ENCODE measurements around the gene PGLYRP4. TPM values are rescaled to one million over a fixed set of nuclear protein-coding genes. Genes with fewer than 3 reads are reported as not detected.

The PGLYRP4 gene
- total RNA-seq, 1 experiment from 2014 or later, result not detected

DNA sequence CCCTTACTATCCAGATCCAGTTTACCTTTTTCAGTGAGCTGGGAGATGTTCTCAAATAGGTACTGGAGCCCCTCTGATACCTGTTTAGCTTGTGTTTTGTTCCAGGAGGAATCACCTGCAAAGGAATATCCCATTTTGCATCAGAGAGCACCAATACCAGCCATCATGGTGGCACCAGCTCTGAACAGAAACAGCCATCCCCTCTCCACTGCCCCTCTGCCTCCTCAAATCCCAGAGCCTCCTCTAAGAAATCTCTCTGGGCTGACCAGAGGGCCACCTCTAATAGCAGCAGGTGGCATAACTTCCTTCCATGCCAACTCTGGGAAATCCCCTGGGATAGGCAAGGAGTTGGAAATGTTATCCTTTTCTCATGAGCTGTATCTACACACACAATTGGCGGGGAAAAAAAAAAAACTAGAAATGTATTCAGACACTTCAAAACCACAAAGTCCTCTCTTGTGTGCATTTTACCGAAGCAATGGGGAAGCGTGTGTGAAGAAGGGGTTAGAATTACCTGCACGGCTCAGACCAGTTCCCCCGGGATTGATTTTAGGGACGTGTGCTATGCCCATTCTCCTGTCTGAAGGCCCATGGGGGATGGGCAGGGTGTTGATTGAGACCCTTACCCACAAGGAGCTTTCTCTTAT, 2.4 kb downstream of the PGLYRP4 start:
- no peaks in the 10 kb centered on the region for H3F3A ChIP-seq (ENCODE audit: insufficient read depth, low read depth)
- H3K9me2 ChIP-seq (ENCODE audit: insufficient read depth), result no peaks in the 10 kb centered on the region
- H3K9me3 ChIP-seq (ENCODE audit: insufficient read depth, low read depth), result no peaks in the 10 kb centered on the region
- intact Hi-C loops (cut with micrococcal nuclease; ENCODE audit: unreplicated experiment), result no loop called here
- H4K20me1 ChIP-seq (ENCODE audit: insufficient read depth), result no peaks in the 10 kb centered on the region
- H3K4me2 ChIP-seq, result no peak overlapping the region
- H2AFZ ChIP-seq, result no peak overlapping the region
- no peaks in the 10 kb centered on the region for H3K79me2 ChIP-seq (ENCODE audit: low read depth)
- ChIA-PET POLR2A (ENCODE audit: unreplicated experiment) (no interaction called here), CTCF (no interaction called here)
- TF ChIP-seq EZH2 (IDR thresholded peaks at IDR 0.05; ENCODE audit: low read depth), result no peak
- TF ChIP-seq, protein P1, sequence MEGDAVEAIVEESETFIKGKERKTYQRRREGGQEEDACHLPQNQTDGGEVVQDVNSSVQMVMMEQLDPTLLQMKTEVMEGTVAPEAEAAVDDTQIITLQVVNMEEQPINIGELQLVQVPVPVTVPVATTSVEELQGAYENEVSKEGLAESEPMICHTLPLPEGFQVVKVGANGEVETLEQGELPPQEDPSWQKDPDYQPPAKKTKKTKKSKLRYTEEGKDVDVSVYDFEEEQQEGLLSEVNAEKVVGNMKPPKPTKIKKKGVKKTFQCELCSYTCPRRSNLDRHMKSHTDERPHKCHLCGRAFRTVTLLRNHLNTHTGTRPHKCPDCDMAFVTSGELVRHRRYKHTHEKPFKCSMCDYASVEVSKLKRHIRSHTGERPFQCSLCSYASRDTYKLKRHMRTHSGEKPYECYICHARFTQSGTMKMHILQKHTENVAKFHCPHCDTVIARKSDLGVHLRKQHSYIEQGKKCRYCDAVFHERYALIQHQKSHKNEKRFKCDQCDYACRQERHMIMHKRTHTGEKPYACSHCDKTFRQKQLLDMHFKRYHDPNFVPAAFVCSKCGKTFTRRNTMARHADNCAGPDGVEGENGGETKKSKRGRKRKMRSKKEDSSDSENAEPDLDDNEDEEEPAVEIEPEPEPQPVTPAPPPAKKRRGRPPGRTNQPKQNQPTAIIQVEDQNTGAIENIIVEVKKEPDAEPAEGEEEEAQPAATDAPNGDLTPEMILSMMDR (conservative IDR thresholded peaks at IDR 0.05), result no peak
- H3K27me3 ChIP-seq (ENCODE audit: insufficient read depth, low read depth), result peaks cover 38% of the 10 kb centered on the region
- H3K36me3 ChIP-seq (ENCODE audit: low read depth), result no peaks in the 10 kb centered on the region
- DNase-seq, result no peak
- H3K4me1 ChIP-seq (replicated peaks; ENCODE audit: insufficient read depth), result no peaks in the 10 kb centered on the region
- BruUV-seq (replicated peaks), result no TSS peak
- H3K27ac ChIP-seq, result no peak overlapping the region
- no peak overlapping the region for H3K4me3 ChIP-seq

DNA sequence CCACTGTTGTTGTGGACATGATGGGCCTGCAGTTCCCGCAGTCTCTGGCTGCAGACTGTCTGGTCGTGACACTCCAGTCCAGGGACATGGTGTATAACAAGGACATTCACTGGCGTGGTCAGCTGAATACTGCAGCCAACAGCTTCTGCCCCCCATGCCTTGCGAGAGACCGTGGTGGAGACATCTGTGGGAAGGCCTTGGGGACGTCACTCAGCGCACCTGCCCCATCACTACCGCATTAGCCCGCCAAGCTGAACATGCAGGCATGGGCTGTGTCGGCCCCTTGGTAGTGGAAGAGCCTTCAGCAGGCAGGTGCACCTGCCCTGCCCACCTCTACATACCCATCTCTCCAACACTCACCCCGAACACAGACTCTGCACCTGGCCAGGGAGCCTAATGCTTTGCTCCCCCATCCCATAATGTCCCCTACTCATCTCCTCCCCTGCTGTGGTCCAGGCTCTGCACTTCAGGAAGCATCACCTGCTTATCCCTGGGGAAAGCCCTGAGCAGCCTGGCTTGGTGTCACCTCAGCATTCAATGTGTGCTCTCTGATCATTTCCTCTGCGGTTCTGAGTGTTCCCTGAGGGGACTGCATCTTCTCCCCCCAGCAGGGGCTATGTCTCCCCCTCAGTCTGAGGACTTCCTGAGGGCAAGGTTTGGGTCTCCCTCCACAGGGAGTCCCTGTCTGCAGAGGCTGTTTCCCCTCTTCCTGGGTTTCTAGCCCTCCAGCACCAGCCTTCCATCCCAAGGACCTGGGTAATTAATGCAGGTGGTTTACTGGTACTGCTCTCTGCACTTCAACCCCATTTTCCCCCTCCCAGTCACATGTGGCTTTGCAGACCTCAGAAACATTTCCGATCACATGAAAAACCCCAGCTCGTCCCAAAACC, 3.2 kb downstream of the PGLYRP4 start:
- Histone ChIP-seq H3K27ac (no peak overlapping the region), H3K9me2 (ENCODE audit: insufficient read depth) (no peaks in the 10 kb centered on the region), H2AFZ (no peak overlapping the region), H3F3A (ENCODE audit: insufficient read depth, low read depth) (no peaks in the 10 kb centered on the region), H3K4me2 (no peak overlapping the region), H3K36me3 (ENCODE audit: low read depth) (no peaks in the 10 kb centered on the region), H4K20me1 (ENCODE audit: insufficient read depth) (no peaks in the 10 kb centered on the region), H3K4me3 (no peak overlapping the region), H3K27me3 (ENCODE audit: insufficient read depth, low read depth) (peaks cover 44% of the 10 kb centered on the region), H3K9me3 (ENCODE audit: insufficient read depth, low read depth) (no peaks in the 10 kb centered on the region), H3K4me1 (replicated peaks; ENCODE audit: insufficient read depth) (no peaks in the 10 kb centered on the region), H3K79me2 (ENCODE audit: low read depth) (no peaks in the 10 kb centered on the region)
- intact Hi-C loops (cut with micrococcal nuclease; ENCODE audit: unreplicated experiment), result no loop called here
- ChIA-PET POLR2A (ENCODE audit: unreplicated experiment) (no interaction called here), CTCF (no interaction called here)
- DNase-seq, result no peak
- BruUV-seq (replicated peaks), result no TSS peak
- no peak for TF ChIP-seq EZH2 (IDR thresholded peaks at IDR 0.05; ENCODE audit: low read depth)
- TF ChIP-seq, protein P1 (conservative IDR thresholded peaks at IDR 0.05), result no peak

DNA sequence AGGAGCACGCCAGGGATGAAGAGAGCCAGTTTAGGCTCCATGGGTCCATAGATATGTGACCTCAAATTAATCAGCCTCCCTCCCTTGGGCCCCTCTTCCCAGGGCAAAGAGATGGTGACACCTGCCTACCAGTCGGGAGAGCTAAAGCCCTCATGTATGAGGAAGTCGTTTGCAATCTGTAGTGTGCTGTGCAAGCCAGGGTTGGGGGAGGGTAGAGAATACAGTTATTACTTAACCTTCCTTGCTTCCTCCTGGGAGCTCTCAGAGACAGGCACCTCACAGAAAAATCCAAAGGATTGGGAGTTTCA, 4.0 kb downstream of the PGLYRP4 start:
- Histone ChIP-seq H3K4me3 (no peak overlapping the region), H3K4me2 (no peak overlapping the region), H3K79me2 (ENCODE audit: low read depth) (no peaks in the 10 kb centered on the region), H3K9me3 (ENCODE audit: insufficient read depth, low read depth) (no peaks in the 10 kb centered on the region), H3K9me2 (ENCODE audit: insufficient read depth) (no peaks in the 10 kb centered on the region), H3K4me1 (replicated peaks; ENCODE audit: insufficient read depth) (no peaks in the 10 kb centered on the region), H3F3A (ENCODE audit: insufficient read depth, low read depth) (no peaks in the 10 kb centered on the region), H4K20me1 (ENCODE audit: insufficient read depth) (no peaks in the 10 kb centered on the region), H3K27me3 (ENCODE audit: insufficient read depth, low read depth) (peaks cover 46% of the 10 kb centered on the region), H3K36me3 (ENCODE audit: low read depth) (no peaks in the 10 kb centered on the region), H2AFZ (no peak overlapping the region), H3K27ac (no peak overlapping the region)
- no TSS peak for BruUV-seq (replicated peaks)
- ChIA-PET CTCF (no interaction called here), POLR2A (ENCODE audit: unreplicated experiment) (no interaction called here)
- intact Hi-C loops (cut with micrococcal nuclease; ENCODE audit: unreplicated experiment), result no loop called here
- no peak for DNase-seq
- TF ChIP-seq, protein P1 (conservative IDR thresholded peaks at IDR 0.05), result no peak
- TF ChIP-seq EZH2 (IDR thresholded peaks at IDR 0.05; ENCODE audit: low read depth), result no peak

Measured in PC-9 (cell line).